K562 (cell line): ENCODE results near the gene LRP6. TPM values are rescaled to one million over a fixed set of nuclear protein-coding genes. Genes with fewer than 3 reads are reported as not detected.

Source experiments
- ATAC-seq: fragments of 200-7000 bp; cut with Tn5 transposase; 3 replicates; pipeline ENCODE4 v1.9.1; 2020; ENCODE audit warnings: moderate library complexity
- BruUV-seq: library from RNA; stranded (reverse); fragments of 400-500 nt; replicated peaks from 2 replicates; lab custom pipeline; 2021; lab: Mats Ljungman, UMichigan
- CTCF ChIA-PET: fragments of 300-600 bp; formaldehyde crosslinking; extraction: SDS; loops from one replicate; lab custom pipeline; 2021; ENCODE audit warnings: low intra/inter-chr PET ratio; lab: Yijun Ruan, JAX
- POLR2A ChIA-PET: fragments of 300-600, 350-650 bp; sonication (Branson Sonifier 250); formaldehyde crosslinking; extraction: SDS; loops from one replicate; lab custom pipeline; 2021; ENCODE audit warnings: antibody characterized with exemption, inconsistent platforms; lab: Yijun Ruan, JAX
- DNase-seq, 4 experiments: peaks; one replicate each; pipeline versions ENCODE4 v3.0.0 to v3.0.0-alpha.2; 2011 to 2018; ENCODE audit warnings: low spot score in 3 of 4, mixed read lengths in 3 of 4; ENCODE audit errors: extremely low read depth in 1 of 4
- FAIRE-seq: peaks from 2 replicates; lab custom pipeline; 2011; peaks lifted over from hg19 to GRCh38; lab: Jason Lieb, UNC
- H2AFZ ChIP-seq: 2 replicates; pipeline ENCODE4 v1.6.0; 2011; ENCODE audit warnings: low read depth, low read length, control low read depth, inconsistent platforms
- H3K27ac ChIP-seq: fragments of 200-600 bp; 3 replicates; pipeline ENCODE4 v1.8.0; 2011; ENCODE audit warnings: low read depth, mild to moderate bottlenecking, control low read depth, inconsistent platforms, low read length, moderate library complexity, mixed read lengths; ENCODE audit errors: extremely low read depth
- H3K27me3 ChIP-seq, 2 experiments: fragments of 300-600 bp in 1 of 2; 2 replicates in 1 of 2; 3 replicates in 1 of 2; pipeline versions ENCODE4 v1.6.0 to v1.8.0; 2011; ENCODE audit warnings: inconsistent platforms in 2 of 2, low read length in 2 of 2, mild to moderate bottlenecking in 1 of 2, mixed read lengths in 1 of 2, moderate library complexity in 1 of 2; ENCODE audit not compliant: control insufficient read depth in 2 of 2, insufficient read depth in 2 of 2
- H3K36me3 ChIP-seq: fragments of 300-600 bp; 3 replicates; pipeline ENCODE4 v1.8.0; 2011; ENCODE audit warnings: mild to moderate bottlenecking, low read length, inconsistent platforms; ENCODE audit not compliant: control insufficient read depth, insufficient read depth
- H3K4me1 ChIP-seq, 2 experiments: fragments of 200-600 bp in 1 of 2; replicated peaks in 1 of 2; 2 replicates in 1 of 2; 3 replicates in 1 of 2; pipeline versions ENCODE4 v1.5.1 to v1.8.0; 2011; ENCODE audit warnings: inconsistent platforms in 2 of 2, low read length in 2 of 2, mild to moderate bottlenecking in 1 of 2, mixed read lengths in 1 of 2, moderate library complexity in 1 of 2; ENCODE audit not compliant: control insufficient read depth in 2 of 2, insufficient read depth in 2 of 2
- H3K4me2 ChIP-seq: 2 replicates; pipeline ENCODE4 v1.6.1; 2011; ENCODE audit warnings: low read length, control low read depth, inconsistent platforms, mixed read lengths; ENCODE audit not compliant: insufficient read depth
- H3K4me3 ChIP-seq: fragments of 200-600 bp; sonication (generic), shearing (Covaris generic); 2 replicates; pipeline ENCODE4 v1.5.1; 2016; ENCODE audit warnings: control low read depth, inconsistent platforms
- H3K79me2 ChIP-seq: fragments of 200-600 bp; 3 replicates; pipeline ENCODE4 v1.8.0; 2011; ENCODE audit warnings: low read length, inconsistent platforms; ENCODE audit not compliant: control insufficient read depth, insufficient read depth
- H3K9ac ChIP-seq, 2 experiments: 2 replicates each; pipeline versions ENCODE4 v1.6.0 to v1.6.1; 2011; ENCODE audit warnings: low read depth in 2 of 2, low read length in 2 of 2, control low read depth in 1 of 2, inconsistent platforms in 1 of 2, mild to moderate bottlenecking in 1 of 2, mixed read lengths in 1 of 2; ENCODE audit not compliant: insufficient read depth in 1 of 2
- H3K9me1 ChIP-seq: one replicate; pipeline ENCODE4 v1.6.0; 2011; ENCODE audit warnings: inconsistent platforms, mild to moderate bottlenecking, low read length, moderate library complexity; ENCODE audit not compliant: control insufficient read depth, insufficient read depth
- H3K9me3 ChIP-seq: replicated peaks from 2 replicates; pipeline ENCODE4 v1.5.1; 2011; ENCODE audit warnings: low read depth, low read length, inconsistent platforms; ENCODE audit not compliant: control insufficient read depth, insufficient read depth
- H4K20me1 ChIP-seq: replicated peaks from 2 replicates; pipeline ENCODE4 v1.6.1; 2011; ENCODE audit warnings: low read length, inconsistent platforms, mixed read lengths; ENCODE audit not compliant: control insufficient read depth, insufficient read depth
- ARID1B ChIP-seq: fragments of 450-650 bp; IDR thresholded peaks from 2 replicates; pipeline ENCODE4 v1.6.1; 2016; ENCODE audit warnings: antibody characterized with exemption, mild to moderate bottlenecking, inconsistent platforms
- BHLHE40 ChIP-seq: IDR thresholded peaks from 2 replicates; pipeline ENCODE4 v1.6.1; 2011; ENCODE audit warnings: low read length, improper control_type of control experiment
- BRD4 ChIP-seq: fragments of 200-600 bp; sonication (generic); IDR thresholded peaks from 2 replicates; pipeline ENCODE4 v1.6.1; 2017; ENCODE audit warnings: inconsistent platforms
- MAFF ChIP-seq: IDR thresholded peaks from 2 replicates; pipeline ENCODE4 v1.6.1; 2012; ENCODE audit warnings: low read length, improper control_type of control experiment
- MCM5 ChIP-seq: fragments of 450-650 bp; IDR thresholded peaks from 2 replicates; pipeline ENCODE4 v1.6.1; 2016; ENCODE audit warnings: low read depth
- MEIS2 ChIP-seq: fragments of 450-650 bp; IDR thresholded peaks from 2 replicates; pipeline ENCODE4 v1.6.1; 2014; ENCODE audit warnings: mild to moderate bottlenecking; ENCODE audit not compliant: partially characterized antibody
- NR2C2 ChIP-seq, 2 experiments: fragments of 200-800 bp in 1 of 2; sonication (Bioruptor generic) in 1 of 2; sonication (generic) in 1 of 2; formaldehyde crosslinking in 1 of 2; IDR thresholded peaks; 2 replicates each; pipeline versions ENCODE4 v1.6.1 to v1.8.0; 2016 to 2022; ENCODE audit warnings: mild to moderate bottlenecking in 1 of 2, missing compliant biosample characterization in 1 of 2, missing genetic modification characterization in 1 of 2, missing genetic modification reagents in 1 of 2
- RUNX1 ChIP-seq: sonication (generic); IDR thresholded peaks from 2 replicates; pipeline ENCODE4 v1.6.1; 2016; ENCODE audit warnings: antibody characterized with exemption, low read depth
- SNIP1 ChIP-seq: fragments of 450-650 bp; IDR thresholded peaks from 2 replicates; pipeline ENCODE4 v1.7.1; 2017; ENCODE audit warnings: low read depth, mild to moderate bottlenecking
- ZZZ3 ChIP-seq: fragments of 450-650 bp; IDR thresholded peaks from 2 replicates; pipeline ENCODE4 v1.6.1; 2016; ENCODE audit warnings: antibody characterized with exemption, mild to moderate bottlenecking, moderate library complexity
- WGBS: fragments of 100-300 bp; shearing (Covaris generic); methylation state at CpG from one replicate; pipeline ENCODE4 v1.1.6; 2016; ENCODE audit warnings: low coverage, mixed read lengths; ENCODE audit not compliant: insufficient coverage; ENCODE audit errors: missing lambda C conversion rate; 5-methylcytosine and 5-hydroxymethylcytosine counted together
- in situ Hi-C: fragments of 300-500 bp; cut with MboI; formaldehyde crosslinking; loops from 4 replicates; pipeline ENCODE4 v1.15.0; 2018; ENCODE audit warnings: inconsistent platforms, mixed read lengths
- intact Hi-C: fragments of 100-400 bp; cut with micrococcal nuclease; formaldehyde crosslinking; loops from 2 replicates; pipeline ENCODE4 v1.14.2; 2022
- polyA plus RNA-seq, 8 experiments: library from polyadenylated mRNA; depleted of rRNA in 4 of 8; stranded (reverse) in 5 of 8; unstranded in 3 of 8; fragments of >200 nt; fragmentation: Nextera tagmentation in 2 of 8; fragmentation: Illumina TruSeq in 1 of 8; extraction: Ambion mirVana in 2 of 8; extraction: Trizol in 1 of 8; gene quantifications; 2 replicates each; pipeline versions ENCODE4 v1.2.1 to v1.2.3, GENCODE V29; 2011 to 2014; ENCODE audit warnings: inconsistent platforms in 1 of 8, missing spikeins in 1 of 8
- total RNA-seq, 7 experiments: library from RNA; depleted of rRNA in 6 of 7; stranded (reverse); fragments of >200 nt in 6 of 7; fragmentation: Illumina TruSeq in 2 of 7; extraction: Trizol in 2 of 7; gene quantifications; 2 replicates each; pipeline versions ENCODE4 v1.2.1 to v1.2.3, GENCODE V29; 2011 to 2021; ENCODE audit warnings: low replicate concordance in 1 of 7
- TF ChIP-seq, protein P1 (sequence below): fragments of 200-800 bp; sonication (Bioruptor generic); IDR thresholded peaks from 2 replicates; pipeline ENCODE4 v1.6.1; 2017; ENCODE audit warnings: missing genetic modification characterization, missing compliant biosample characterization
- TF ChIP-seq, protein P2 (sequence below): fragments of 250-450 bp; sonication (Bioruptor Pico); IDR thresholded peaks from 2 replicates; pipeline ENCODE4 v1.4.0; 2020; ENCODE audit warnings: mild to moderate bottlenecking, moderate library complexity

Gene LRP6
- total and polyA plus RNA-seq, 9 of the 15 experiments (the other 6 are each of a cell fraction or from before 2014, with no cell fraction given): 3.0 to 17.0 (median 10.8) TPM

DNA sequence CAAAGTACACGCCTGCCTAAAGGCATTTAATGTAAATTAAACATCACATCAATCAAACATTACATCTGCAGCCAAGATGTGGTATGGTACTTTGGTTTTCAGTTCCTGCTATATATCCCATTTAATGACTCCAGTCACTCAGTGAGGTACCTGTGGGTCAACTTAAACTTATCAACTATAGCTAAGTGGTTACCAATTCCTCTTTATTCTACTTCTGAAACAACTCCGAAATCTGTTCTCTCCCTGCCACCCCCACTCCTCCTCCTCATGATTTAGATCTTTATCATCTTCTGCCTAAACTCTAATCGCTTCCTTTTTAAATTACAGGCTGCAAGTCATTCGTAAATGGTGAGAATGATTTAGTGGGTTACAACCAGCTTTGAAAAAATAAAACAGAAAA lies 138.2 kb downstream of the LRP6 start:
- ATAC-seq (no peak), DNase-seq (no peak), FAIRE-seq (no peak)
- intact Hi-C loops (no loop called here), in situ Hi-C loops (no loop called here)
- TF ChIP-seq ZZZ3 (no peak), MEIS2 (peak; percentile 3), MAFF (no peak), NR2C2 (CRISPR knock-in tag; IDR thresholded peaks at IDR 0.05) (no peak), NR2C2 (tag; IDR thresholded peaks at IDR 0.05) (no peak)
- POLR2A ChIA-PET: no interaction called here
- H3K27ac ChIP-seq: no peak overlapping the region
- 61% methylated on average over 4 of the region's 4 CpGs for WGBS
- H3K36me3 ChIP-seq: peaks cover 51% of the 10 kb centered on the region; the same call in 2 of the 3 replicates
- H3K9ac ChIP-seq: no peak overlapping the region
- H2AFZ ChIP-seq: no peak overlapping the region
- peaks cover 4% of the 10 kb centered on the region; the same call in 1 of the 2 replicates for H4K20me1 ChIP-seq
- no peaks in the 10 kb centered on the region for H3K9me3 ChIP-seq
- no peaks in the 10 kb centered on the region for H3K79me2 ChIP-seq
- no peak overlapping the region for H3K4me2 ChIP-seq
- H3K4me3 ChIP-seq: no peak overlapping the region
- no peaks in the 10 kb centered on the region for H3K27me3 ChIP-seq
- CTCF ChIA-PET: no interaction called here
- H3K9me1 ChIP-seq: no peaks in the 10 kb centered on the region
- H3K4me1 ChIP-seq: peaks cover 0 to 6% of the 10 kb centered on the region in 2 experiments; a peak in 1 of 5 replicates
- BruUV-seq: no TSS peak

DNA sequence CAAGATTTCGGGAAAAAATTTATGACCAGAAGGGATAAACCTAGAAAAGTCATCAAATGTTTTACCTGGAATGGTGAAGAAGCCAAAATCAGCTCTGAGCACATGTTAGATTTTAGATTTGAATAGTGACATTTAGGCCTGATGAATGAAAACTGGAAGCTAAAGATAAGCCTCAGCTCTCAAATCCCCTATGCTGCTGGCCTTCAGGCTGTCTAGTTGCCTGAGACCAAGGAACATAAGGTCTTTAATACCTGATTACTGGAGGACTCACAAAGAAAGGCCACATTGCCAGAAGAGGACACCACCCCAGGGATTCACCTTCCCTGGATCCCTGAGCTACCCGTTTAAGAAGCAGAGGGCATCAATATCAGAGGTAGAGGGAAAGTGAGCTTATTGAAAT lies 139.5 kb downstream of the LRP6 start:
- ChIA-PET CTCF (no interaction called here), POLR2A (interaction anchor here (0.9 to 1.0 kb wide), 2 partner anchors 12 to 15 kb away, joined by 3 read pairs; no protein-coding TSS in a partner anchor)
- H3K4me3 ChIP-seq: no peak overlapping the region
- peaks cover 0 to 6% of the 10 kb centered on the region in 2 experiments; a peak in 1 of 5 replicates for H3K4me1 ChIP-seq
- H3K36me3 ChIP-seq: peaks cover 57% of the 10 kb centered on the region; the same call in 2 of the 3 replicates
- in situ Hi-C loops (no loop called here), intact Hi-C loops (no loop called here)
- DNase-seq: peak in 2 of 4 experiments; percentile 43 to 55
- H3K4me2 ChIP-seq: no peak overlapping the region
- peaks cover 4% of the 10 kb centered on the region; the same call in 1 of the 2 replicates for H4K20me1 ChIP-seq
- H3K9ac ChIP-seq: no peak overlapping the region
- peak; percentile 71 for FAIRE-seq
- H2AFZ ChIP-seq: no peak overlapping the region
- no peaks in the 10 kb centered on the region for H3K9me1 ChIP-seq
- peak; percentile 76 for ATAC-seq
- no peaks in the 10 kb centered on the region for H3K79me2 ChIP-seq
- BruUV-seq: no TSS peak
- WGBS: 13% methylated on average over 2 of the region's 2 CpGs
- H3K27me3 ChIP-seq: no peaks in the 10 kb centered on the region
- H3K9me3 ChIP-seq: no peaks in the 10 kb centered on the region
- no peak overlapping the region for H3K27ac ChIP-seq
- TF ChIP-seq SNIP1 (no peak), ARID1B (peak; percentile 83), BRD4 (no peak), MCM5 (no peak), BHLHE40 (no peak), RUNX1 (no peak)
- TF ChIP-seq, protein P1, sequence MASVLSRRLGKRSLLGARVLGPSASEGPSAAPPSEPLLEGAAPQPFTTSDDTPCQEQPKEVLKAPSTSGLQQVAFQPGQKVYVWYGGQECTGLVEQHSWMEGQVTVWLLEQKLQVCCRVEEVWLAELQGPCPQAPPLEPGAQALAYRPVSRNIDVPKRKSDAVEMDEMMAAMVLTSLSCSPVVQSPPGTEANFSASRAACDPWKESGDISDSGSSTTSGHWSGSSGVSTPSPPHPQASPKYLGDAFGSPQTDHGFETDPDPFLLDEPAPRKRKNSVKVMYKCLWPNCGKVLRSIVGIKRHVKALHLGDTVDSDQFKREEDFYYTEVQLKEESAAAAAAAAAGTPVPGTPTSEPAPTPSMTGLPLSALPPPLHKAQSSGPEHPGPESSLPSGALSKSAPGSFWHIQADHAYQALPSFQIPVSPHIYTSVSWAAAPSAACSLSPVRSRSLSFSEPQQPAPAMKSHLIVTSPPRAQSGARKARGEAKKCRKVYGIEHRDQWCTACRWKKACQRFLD (CRISPR knock-in tag): no peak
- TF ChIP-seq, protein P2, sequence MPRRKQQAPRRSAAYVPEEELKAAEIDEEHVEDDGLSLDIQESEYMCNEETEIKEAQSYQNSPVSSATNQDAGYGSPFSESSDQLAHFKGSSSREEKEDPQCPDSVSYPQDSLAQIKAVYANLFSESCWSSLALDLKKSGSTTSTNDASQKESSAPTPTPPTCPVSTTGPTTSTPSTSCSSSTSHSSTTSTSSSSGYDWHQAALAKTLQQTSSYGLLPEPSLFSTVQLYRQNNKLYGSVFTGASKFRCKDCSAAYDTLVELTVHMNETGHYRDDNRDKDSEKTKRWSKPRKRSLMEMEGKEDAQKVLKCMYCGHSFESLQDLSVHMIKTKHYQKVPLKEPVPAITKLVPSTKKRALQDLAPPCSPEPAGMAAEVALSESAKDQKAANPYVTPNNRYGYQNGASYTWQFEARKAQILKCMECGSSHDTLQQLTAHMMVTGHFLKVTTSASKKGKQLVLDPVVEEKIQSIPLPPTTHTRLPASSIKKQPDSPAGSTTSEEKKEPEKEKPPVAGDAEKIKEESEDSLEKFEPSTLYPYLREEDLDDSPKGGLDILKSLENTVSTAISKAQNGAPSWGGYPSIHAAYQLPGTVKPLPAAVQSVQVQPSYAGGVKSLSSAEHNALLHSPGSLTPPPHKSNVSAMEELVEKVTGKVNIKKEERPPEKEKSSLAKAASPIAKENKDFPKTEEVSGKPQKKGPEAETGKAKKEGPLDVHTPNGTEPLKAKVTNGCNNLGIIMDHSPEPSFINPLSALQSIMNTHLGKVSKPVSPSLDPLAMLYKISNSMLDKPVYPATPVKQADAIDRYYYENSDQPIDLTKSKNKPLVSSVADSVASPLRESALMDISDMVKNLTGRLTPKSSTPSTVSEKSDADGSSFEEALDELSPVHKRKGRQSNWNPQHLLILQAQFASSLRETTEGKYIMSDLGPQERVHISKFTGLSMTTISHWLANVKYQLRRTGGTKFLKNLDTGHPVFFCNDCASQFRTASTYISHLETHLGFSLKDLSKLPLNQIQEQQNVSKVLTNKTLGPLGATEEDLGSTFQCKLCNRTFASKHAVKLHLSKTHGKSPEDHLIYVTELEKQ: no peak
